Measurements from ENCODE around the gene BIN2.
A peak's percentile ranks its signal among the peaks of the same experiment; 100 is the strongest.

Gene BIN2

GRCh38 chr12:51348116-51348515, 24.1 kb upstream of the BIN2 start:
- DNase-seq (ENCODE audit: low spot score), result no peak
- in situ Hi-C loops (cut with MboI; ENCODE audit: low pct_unique_long_range_greater_than_20kb, low sequenced_read_pairs, unreplicated experiment), result loop anchor here (25.0 kb wide), 3 partner anchors 286 to 836 kb away; partner anchors contain the start of gene DIP2B
- TF ChIP-seq CTCF (IDR thresholded peaks at IDR 0.05; ENCODE audit: extremely low read depth, insufficient read depth, missing control alignments), result no peak

- in situ Hi-C loops (cut with MboI; ENCODE audit: low pct_unique_long_range_greater_than_20kb, low sequenced_read_pairs, unreplicated experiment), result loop anchor here (25.0 kb wide), 3 partner anchors 284 to 834 kb away; partner anchors contain the start of gene DIP2B
- no peak for DNase-seq (ENCODE audit: low spot score)
- TF ChIP-seq CTCF (IDR thresholded peaks at IDR 0.05; ENCODE audit: extremely low read depth, insufficient read depth, missing control alignments), result no peak
Observed at GRCh38 chr12:51346581-51346980, 22.6 kb upstream of the BIN2 start, which contains the start of gene CELA1. CELA1 (minus strand) TSS chr12:51346679; CDS start chr12:51346638, 41 bp downstream.

GRCh38 chr12:51345681-51346080, 21.7 kb upstream of the BIN2 start:
- in situ Hi-C loops (cut with MboI; ENCODE audit: low pct_unique_long_range_greater_than_20kb, low sequenced_read_pairs, unreplicated experiment), result loop anchor here (25.0 kb wide), 3 partner anchors 283 to 833 kb away; partner anchors contain the start of gene DIP2B
- no peak for TF ChIP-seq CTCF (IDR thresholded peaks at IDR 0.05; ENCODE audit: extremely low read depth, insufficient read depth, missing control alignments)
- no peak for DNase-seq (ENCODE audit: low spot score)

GRCh38 chr12:51343201-51343600, 19.2 kb upstream of the BIN2 start:
- in situ Hi-C loops (cut with MboI; ENCODE audit: low pct_unique_long_range_greater_than_20kb, low sequenced_read_pairs, unreplicated experiment), result loop anchor here (25.0 kb wide), 3 partner anchors 281 to 831 kb away; partner anchors contain the start of gene DIP2B
- TF ChIP-seq CTCF (IDR thresholded peaks at IDR 0.05; ENCODE audit: extremely low read depth, insufficient read depth, missing control alignments), result no peak
- DNase-seq (ENCODE audit: low spot score), result no peak

- DNase-seq (ENCODE audit: low spot score), result no peak
- TF ChIP-seq CTCF (IDR thresholded peaks at IDR 0.05; ENCODE audit: extremely low read depth, insufficient read depth, missing control alignments), result no peak
- in situ Hi-C loops (cut with MboI; ENCODE audit: low pct_unique_long_range_greater_than_20kb, low sequenced_read_pairs, unreplicated experiment), result loop anchor here (25.0 kb wide), 3 partner anchors 280 to 830 kb away; partner anchors contain the start of gene DIP2B
Observed at GRCh38 chr12:51342416-51342815, 18.4 kb upstream of the BIN2 start.

GRCh38 chr12:51341251-51342007, 17.5 kb upstream of the BIN2 start:
- peak; percentile 99 for TF ChIP-seq CTCF (IDR thresholded peaks at IDR 0.05; ENCODE audit: extremely low read depth, insufficient read depth, missing control alignments)
- peak; percentile 72 for DNase-seq (ENCODE audit: low spot score)
- in situ Hi-C loops (cut with MboI; ENCODE audit: low pct_unique_long_range_greater_than_20kb, low sequenced_read_pairs, unreplicated experiment), result loop anchor here (25.0 kb wide), 3 partner anchors 279 to 829 kb away; partner anchors contain the start of gene DIP2B
